H9 (cell line): ENCODE results near the gene ERFE. TPM values are rescaled to one million over a fixed set of nuclear protein-coding genes. Genes with fewer than 3 reads are reported as not detected.

ENCODE experiments used
- DNase-seq: peaks from one replicate; pipeline ENCODE4 v3.0.0-alpha.2; 2017
- H2AFZ ChIP-seq: one replicate; pipeline ENCODE4 v1.6.1; 2013; ENCODE audit warnings: mild to moderate bottlenecking, low read length, control low read depth, moderate library complexity
- H2AK5ac ChIP-seq: 2 replicates; pipeline ENCODE4 v1.6.1; 2013; ENCODE audit warnings: low read length, control low read depth, mixed read lengths; ENCODE audit not compliant: insufficient read length
- H2BK120ac ChIP-seq: one replicate; pipeline ENCODE4 v1.6.1; 2013; ENCODE audit warnings: low read depth, mild to moderate bottlenecking, low read length, control low read depth, inconsistent platforms; ENCODE audit not compliant: poor library complexity, severe bottlenecking
- H2BK12ac ChIP-seq: 2 replicates; pipeline ENCODE4 v1.6.1; 2013; ENCODE audit warnings: low read length, control low read depth, mixed read lengths, low read depth; ENCODE audit not compliant: insufficient read length
- H2BK15ac ChIP-seq: 2 replicates; pipeline ENCODE4 v1.6.1; 2013; ENCODE audit warnings: low read depth, low read length, control low read depth
- H2BK20ac ChIP-seq: one replicate; pipeline ENCODE4 v1.6.1; 2013; ENCODE audit warnings: low read depth, mild to moderate bottlenecking, low read length, control low read depth, inconsistent platforms; ENCODE audit not compliant: poor library complexity, severe bottlenecking
- H2BK5ac ChIP-seq: 2 replicates; pipeline ENCODE4 v1.6.1; 2013; ENCODE audit warnings: low read length, control low read depth, mixed read lengths; ENCODE audit not compliant: insufficient read length
- H3K14ac ChIP-seq: 2 replicates; pipeline ENCODE4 v1.6.1; 2013; ENCODE audit warnings: low read length, control low read depth; ENCODE audit not compliant: insufficient read depth
- H3K18ac ChIP-seq: 2 replicates; pipeline ENCODE4 v1.6.1; 2013; ENCODE audit warnings: low read depth, mild to moderate bottlenecking, mixed read lengths, low read length, control low read depth; ENCODE audit not compliant: insufficient read length
- H3K23ac ChIP-seq: 2 replicates; pipeline ENCODE4 v1.6.1; 2013; ENCODE audit warnings: low read length, control low read depth, mixed read lengths, low read depth; ENCODE audit not compliant: insufficient read length
- H3K23me2 ChIP-seq: 2 replicates; pipeline ENCODE4 v1.6.1; 2013; ENCODE audit warnings: low read depth, mild to moderate bottlenecking, mixed read lengths, low read length, control low read depth; ENCODE audit not compliant: insufficient read length, poor library complexity, severe bottlenecking
- H3K27ac ChIP-seq: 2 replicates; pipeline ENCODE4 v1.5.1; 2013; ENCODE audit warnings: low read length, control low read depth, mixed read lengths, low read depth; ENCODE audit not compliant: insufficient read length
- H3K27me3 ChIP-seq: 2 replicates; pipeline ENCODE4 v1.6.1; 2013; ENCODE audit warnings: low read length, control low read depth, inconsistent platforms; ENCODE audit not compliant: insufficient read depth
- H3K4ac ChIP-seq: 2 replicates; pipeline ENCODE4 v1.6.1; 2013; ENCODE audit warnings: low read depth, mild to moderate bottlenecking, control low read depth, inconsistent platforms, low read length, moderate library complexity
- H3K4me1 ChIP-seq: 2 replicates; pipeline ENCODE4 v1.6.1; 2013; ENCODE audit warnings: low read length, control low read depth, inconsistent platforms; ENCODE audit not compliant: insufficient read depth
- H3K4me2 ChIP-seq: 2 replicates; pipeline ENCODE4 v1.6.1; 2013; ENCODE audit warnings: low read length, control low read depth, mixed read lengths; ENCODE audit not compliant: insufficient read length, insufficient read depth
- H3K56ac ChIP-seq: 2 replicates; pipeline ENCODE4 v1.6.1; 2013; ENCODE audit warnings: low read depth, mild to moderate bottlenecking, mixed read lengths, low read length, control low read depth; ENCODE audit not compliant: insufficient read length
- H3K79me1 ChIP-seq: 2 replicates; pipeline ENCODE4 v1.6.1; 2013; ENCODE audit warnings: low read depth, mild to moderate bottlenecking, moderate library complexity, low read length, control low read depth, inconsistent platforms; ENCODE audit not compliant: insufficient read depth, poor library complexity, severe bottlenecking
- H3K79me2 ChIP-seq: 2 replicates; pipeline ENCODE4 v1.6.1; 2013; ENCODE audit warnings: low read length, control low read depth, inconsistent platforms; ENCODE audit not compliant: insufficient read depth
- H3K9ac ChIP-seq: 2 replicates; pipeline ENCODE4 v1.6.1; 2013; ENCODE audit warnings: low read length, control low read depth, mixed read lengths; ENCODE audit not compliant: insufficient read length; ENCODE audit errors: extremely low read depth
- H3K9me3 ChIP-seq: one replicate; pipeline ENCODE4 v1.6.1; 2013; ENCODE audit warnings: low read depth, low read length, inconsistent platforms; ENCODE audit not compliant: control insufficient read depth
- H3T11ph ChIP-seq: one replicate; pipeline ENCODE4 v1.6.1; 2013; ENCODE audit warnings: mild to moderate bottlenecking, low read length, control low read depth, inconsistent platforms
- H4K20me1 ChIP-seq: one replicate; pipeline ENCODE4 v1.6.1; 2013; ENCODE audit not compliant: control insufficient read depth, insufficient read length, insufficient read depth
- H4K5ac ChIP-seq: 2 replicates; pipeline ENCODE4 v1.6.1; 2013; ENCODE audit warnings: low read depth, mild to moderate bottlenecking, mixed read lengths, low read length, control low read depth; ENCODE audit not compliant: insufficient read length
- H4K8ac ChIP-seq: replicated peaks from 2 replicates; pipeline ENCODE4 v1.6.1; 2013; ENCODE audit warnings: low read length, control low read depth, mixed read lengths, low read depth; ENCODE audit not compliant: insufficient read length
- H4K91ac ChIP-seq: 2 replicates; pipeline ENCODE4 v1.6.1; 2013; ENCODE audit warnings: low read depth, mild to moderate bottlenecking, moderate library complexity, mixed read lengths, low read length, control low read depth; ENCODE audit not compliant: insufficient read length
- H3K27ac Mint-ChIP-seq, 3 experiments: 2 replicates in 2 of 3; 3 replicates in 1 of 3; pipeline ENCODE4 v1.8.0; 2020 to 2021; ENCODE audit warnings: mixed read lengths in 3 of 3, mild to moderate bottlenecking in 1 of 3, moderate library complexity in 1 of 3
- H3K27me3 Mint-ChIP-seq: 2 replicates; pipeline ENCODE4 v1.8.0; 2021; ENCODE audit warnings: low read depth, mild to moderate bottlenecking, moderate library complexity, mixed read lengths
- H3K36me3 Mint-ChIP-seq, 3 experiments: 2 replicates in 2 of 3; 3 replicates in 1 of 3; pipeline ENCODE4 v1.8.0; 2020 to 2021; ENCODE audit warnings: low read depth in 3 of 3, mixed read lengths in 3 of 3; ENCODE audit not compliant: insufficient read depth in 1 of 3
- H3K4me1 Mint-ChIP-seq, 2 experiments: 2 replicates each; pipeline ENCODE4 v1.8.0; 2020; ENCODE audit warnings: mixed read lengths in 2 of 2
- H3K4me3 Mint-ChIP-seq, 2 experiments: 2 replicates in 1 of 2; 3 replicates in 1 of 2; pipeline ENCODE4 v1.8.0; 2020 to 2021; ENCODE audit warnings: mild to moderate bottlenecking in 2 of 2, mixed read lengths in 2 of 2, moderate library complexity in 1 of 2
- H3K9me3 Mint-ChIP-seq, 2 experiments: 2 replicates in 1 of 2; 3 replicates in 1 of 2; pipeline ENCODE4 v1.8.0; 2020; ENCODE audit warnings: mild to moderate bottlenecking in 2 of 2, mixed read lengths in 2 of 2, moderate library complexity in 1 of 2
- CTCF ChIP-seq: fragments of 200-600 bp; sonication (generic); conservative IDR thresholded peaks from 3 replicates; pipeline ENCODE4 v1.8.0; 2021; ENCODE audit warnings: antibody characterized with exemption, mild to moderate bottlenecking
- WGBS: extraction: QIAGEN DNeasy Blood & Tissue Kit; methylation state at CpG from one replicate; pipeline ENCODE4 v1.1.7; 2013; ENCODE audit warnings: missing lambda C conversion rate, low lambda C conversion rate, mixed read lengths; ENCODE audit not compliant: insufficient read length; ENCODE audit errors: extremely low coverage; 5-methylcytosine and 5-hydroxymethylcytosine counted together
- total RNA-seq: library from RNA; stranded (reverse); gene quantifications from 2 replicates; pipeline ENCODE4 v1.2.1, GENCODE V29; 2021

Gene ERFE
- total RNA-seq, 1 experiment from 2014 or later: 2.1 TPM

- H3K9me3 Mint-ChIP-seq: no peaks in the 10 kb centered on the region
- no peak overlapping the region for H2BK15ac ChIP-seq
- no peaks in the 10 kb centered on the region for H3K27me3 ChIP-seq
- H3T11ph ChIP-seq: no peak overlapping the region
- DNase-seq: no peak
- H3K23ac ChIP-seq: no peak overlapping the region
- no peak overlapping the region for H2BK20ac ChIP-seq
- no peak overlapping the region for H3K27ac Mint-ChIP-seq
- no peaks in the 10 kb centered on the region for H3K4me1 Mint-ChIP-seq
- no peak for TF ChIP-seq CTCF
- no peaks in the 10 kb centered on the region for H3K4me1 ChIP-seq
- no peak overlapping the region for H4K5ac ChIP-seq
- H4K91ac ChIP-seq: no peak overlapping the region
- WGBS: no CpG with 5 or more reads among the region's 8 CpGs
- H3K36me3 Mint-ChIP-seq: peaks cover 16 to 72% (median 55%) of the 10 kb centered on the region in 3 experiments; a peak in 6 of 7 replicates
- H3K4me3 Mint-ChIP-seq: no peak overlapping the region
- H3K27ac ChIP-seq: no peak overlapping the region
- H3K4ac ChIP-seq: no peak overlapping the region
- H2AK5ac ChIP-seq: no peak overlapping the region
- no peak overlapping the region for H3K56ac ChIP-seq
- H2BK120ac ChIP-seq: no peak overlapping the region
- no peaks in the 10 kb centered on the region for H3K27me3 Mint-ChIP-seq
- no peak overlapping the region for H4K8ac ChIP-seq
- H3K79me1 ChIP-seq: no peaks in the 10 kb centered on the region
- no peaks in the 10 kb centered on the region for H4K20me1 ChIP-seq
- H3K9ac ChIP-seq: no peak overlapping the region
- no peak overlapping the region for H3K14ac ChIP-seq
- H2AFZ ChIP-seq: no peak overlapping the region
- H3K23me2 ChIP-seq: no peaks in the 10 kb centered on the region
- no peak overlapping the region for H3K4me2 ChIP-seq
- no peaks in the 10 kb centered on the region for H3K79me2 ChIP-seq
- no peak overlapping the region for H2BK12ac ChIP-seq
- H2BK5ac ChIP-seq: no peak overlapping the region
- no peaks in the 10 kb centered on the region for H3K9me3 ChIP-seq
- no peak overlapping the region for H3K18ac ChIP-seq
Observed at GRCh38 chr2:238174291-238174690, 15.5 kb downstream of the ERFE start.
